ENCODE measurements around the gene ANKRD29. TPM values are rescaled to one million over a fixed set of nuclear protein-coding genes. Genes with fewer than 3 reads are reported as not detected.

ANKRD29 gene
- polyA plus RNA-seq, 1 donor (not counting 4 experiments of a cell fraction or from before 2014, with no cell fraction given), result 3.7 TPM

DNA sequence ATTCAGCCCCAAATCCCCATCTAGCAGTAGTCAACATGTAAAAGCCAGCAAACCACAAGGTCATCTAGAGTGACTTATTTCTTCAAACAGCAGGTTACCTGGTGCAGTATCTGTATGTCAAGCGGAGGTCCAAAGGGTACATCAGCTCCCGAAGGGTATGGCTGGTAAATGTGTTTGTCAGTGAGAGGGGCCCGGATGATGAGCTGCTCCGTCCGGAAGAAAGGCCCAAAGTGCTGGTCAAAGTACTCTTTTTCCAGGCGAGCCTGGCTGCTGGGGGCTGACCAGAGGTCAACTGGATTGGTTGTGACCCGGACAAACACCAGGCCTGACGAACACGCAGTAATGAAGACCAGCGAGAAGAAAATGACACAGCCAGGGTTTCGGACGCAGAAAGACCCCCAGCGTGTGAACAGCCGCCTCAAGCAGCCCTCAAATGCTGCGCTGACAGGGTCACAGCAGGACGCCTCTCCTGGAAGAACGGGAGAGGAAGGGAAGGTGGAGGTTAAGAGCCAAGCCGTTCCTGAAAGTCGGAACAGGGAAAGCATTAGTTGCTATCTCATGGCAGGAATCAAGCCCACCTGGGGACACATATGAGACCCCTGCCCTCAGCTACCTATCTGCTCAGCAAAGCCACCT lies 106.4 kb downstream of the ANKRD29 start:
- FAIRE-seq, result no peak
- H3K79me2 ChIP-seq (ENCODE audit: control insufficient read depth, insufficient read depth, low read length), result peaks cover 4% of the 10 kb centered on the region
- TF ChIP-seq CTCF (optimal IDR thresholded peaks at IDR 0.05 in 1 of 3, IDR thresholded peaks at IDR 0.05 in 1 of 3, conservative IDR thresholded peaks at IDR 0.05 in 1 of 3; ENCODE audit: extremely low read depth in 1 of 3, insufficient read depth in 2 of 3, low read length in 3 of 3) (no peak), EZH2 (IDR thresholded peaks at IDR 0.05; ENCODE audit: low read length) (no peak)
- dilution Hi-C loops (cut with MboI; ENCODE audit: extremely low pct_ligation_motif_present, low sequenced_read_pairs), result no loop called here
- H3K9me3 ChIP-seq (ENCODE audit: control insufficient read depth, low read depth, low read length), result no peaks in the 10 kb centered on the region
- H3K9ac ChIP-seq (ENCODE audit: control insufficient read depth, extremely low read depth, insufficient read depth, low read length), result no peak overlapping the region
- no peaks in the 10 kb centered on the region for H3K27me3 ChIP-seq (ENCODE audit: control insufficient read depth, extremely low read depth, insufficient read depth, low read length)
- no peak for DNase-seq (ENCODE audit: low read depth, low spot score)
- H3K27ac ChIP-seq (ENCODE audit: control insufficient read depth, insufficient read depth, low read length), result no peak overlapping the region
- H3K9me1 ChIP-seq (ENCODE audit: control insufficient read depth, extremely low read depth, insufficient read depth, low read length), result no peaks in the 10 kb centered on the region
- no peaks in the 10 kb centered on the region for H4K20me1 ChIP-seq (ENCODE audit: control insufficient read depth, extremely low read depth, insufficient read depth, low read length)
- H2AFZ ChIP-seq (ENCODE audit: control insufficient read depth, low read length), result no peak overlapping the region
- H3K4me1 ChIP-seq (ENCODE audit: control insufficient read depth, extremely low read depth, insufficient read depth, low read length), result no peaks in the 10 kb centered on the region
- H3K4me3 ChIP-seq (ENCODE audit: control insufficient read depth in 2 of 3, extremely low read depth in 1 of 3, insufficient read depth in 2 of 3, low read depth in 1 of 3, low read length in 3 of 3), result no peak overlapping the region
- H3K36me3 ChIP-seq (ENCODE audit: control insufficient read depth in 2 of 2, extremely low read depth in 1 of 2, insufficient read depth in 2 of 2, low read length in 2 of 2), result peaks cover 48 to 82% of the 10 kb centered on the region in 2 experiments
- no peak overlapping the region for H3K4me2 ChIP-seq (ENCODE audit: control insufficient read depth, extremely low read depth, insufficient read depth, low read depth, low read length)

GRCh38 chr18:23553887-23554286 lies 108.8 kb downstream of the ANKRD29 start:
- no peak overlapping the region for H3K27ac ChIP-seq (ENCODE audit: control insufficient read depth, insufficient read depth, low read length)
- H2AFZ ChIP-seq (ENCODE audit: control insufficient read depth, low read length), result no peak overlapping the region
- H3K79me2 ChIP-seq (ENCODE audit: control insufficient read depth, insufficient read depth, low read length), result peaks cover 4% of the 10 kb centered on the region
- no peaks in the 10 kb centered on the region for H3K9me3 ChIP-seq (ENCODE audit: control insufficient read depth, low read depth, low read length)
- no peak overlapping the region for H3K4me2 ChIP-seq (ENCODE audit: control insufficient read depth, extremely low read depth, insufficient read depth, low read depth, low read length)
- no peaks in the 10 kb centered on the region for H3K4me1 ChIP-seq (ENCODE audit: control insufficient read depth, extremely low read depth, insufficient read depth, low read length)
- dilution Hi-C loops (cut with MboI; ENCODE audit: extremely low pct_ligation_motif_present, low sequenced_read_pairs), result no loop called here
- no peaks in the 10 kb centered on the region for H4K20me1 ChIP-seq (ENCODE audit: control insufficient read depth, extremely low read depth, insufficient read depth, low read length)
- H3K27me3 ChIP-seq (ENCODE audit: control insufficient read depth, extremely low read depth, insufficient read depth, low read length), result no peaks in the 10 kb centered on the region
- TF ChIP-seq EZH2 (IDR thresholded peaks at IDR 0.05; ENCODE audit: low read length), result no peak
- no peak for TF ChIP-seq CTCF (optimal IDR thresholded peaks at IDR 0.05 in 1 of 3, IDR thresholded peaks at IDR 0.05 in 1 of 3, conservative IDR thresholded peaks at IDR 0.05 in 1 of 3; ENCODE audit: extremely low read depth in 1 of 3, insufficient read depth in 2 of 3, low read length in 3 of 3)
- H3K4me3 ChIP-seq (ENCODE audit: control insufficient read depth in 2 of 3, extremely low read depth in 1 of 3, insufficient read depth in 2 of 3, low read depth in 1 of 3, low read length in 3 of 3), result no peak overlapping the region
- peaks cover 46 to 68% of the 10 kb centered on the region in 2 experiments for H3K36me3 ChIP-seq (ENCODE audit: control insufficient read depth in 2 of 2, extremely low read depth in 1 of 2, insufficient read depth in 2 of 2, low read length in 2 of 2)
- H3K9me1 ChIP-seq (ENCODE audit: control insufficient read depth, extremely low read depth, insufficient read depth, low read length), result no peaks in the 10 kb centered on the region
- no peak for DNase-seq (ENCODE audit: low read depth, low spot score)
- no peak for FAIRE-seq
- H3K9ac ChIP-seq (ENCODE audit: control insufficient read depth, extremely low read depth, insufficient read depth, low read length), result no peak overlapping the region

All from keratinocyte (primary cell).